HepG2 (cell line): ENCODE results near the gene CHST13. TPM values are rescaled to one million over a fixed set of nuclear protein-coding genes. Genes with fewer than 3 reads are reported as not detected.

Source experiments
- ATAD3A ChIP-seq: sonication (generic); formaldehyde crosslinking; IDR thresholded peaks from 2 replicates; pipeline ENCODE4 v1.4.0; 2020; ENCODE audit warnings: missing genetic modification reagents
- KMT2A ChIP-seq: sonication (generic); formaldehyde crosslinking; IDR thresholded peaks from 2 replicates; pipeline ENCODE4 v1.4.0; 2020; ENCODE audit warnings: missing genetic modification reagents
- RCOR2 ChIP-seq: IDR thresholded peaks from 2 replicates; pipeline ENCODE4 v1.6.1; 2016; ENCODE audit warnings: missing biosample characterization, missing genetic modification reagents
- REL ChIP-seq: sonication (generic); formaldehyde crosslinking; conservative IDR thresholded peaks from 2 replicates; pipeline ENCODE4 v1.8.0; 2022; ENCODE audit warnings: mild to moderate bottlenecking, missing genetic modification reagents, moderate library complexity
- SNRNP70 ChIP-seq: fragments of 200-400 bp; formaldehyde crosslinking; IDR thresholded peaks from 2 replicates; pipeline ENCODE4 v1.6.1; 2017; ENCODE audit warnings: mild to moderate bottlenecking, low read depth, low read length, moderate library complexity
- ZFY ChIP-seq: sonication (generic); formaldehyde crosslinking; IDR thresholded peaks from 2 replicates; pipeline ENCODE4 v1.4.0; 2020; ENCODE audit warnings: missing genetic modification reagents
- ZNF235 ChIP-seq: sonication (generic); formaldehyde crosslinking; IDR thresholded peaks from 2 replicates; pipeline ENCODE4 v1.8.1; 2023; ENCODE audit warnings: mild to moderate bottlenecking, missing genetic modification reagents, borderline replicate concordance
- ZNF598 ChIP-seq: sonication (generic); formaldehyde crosslinking; IDR thresholded peaks from 2 replicates; pipeline ENCODE4 v1.5.1; 2020; ENCODE audit warnings: mild to moderate bottlenecking, missing genetic modification reagents, borderline replicate concordance
- polyA plus RNA-seq, 8 experiments: library from polyadenylated mRNA; depleted of rRNA in 3 of 8; stranded (reverse) in 7 of 8; unstranded in 1 of 8; fragments of >200 nt; fragmentation: Illumina TruSeq in 4 of 8; extraction: Trizol in 4 of 8; gene quantifications; 2 replicates each; pipeline versions ENCODE4 v1.2.1 to v1.2.3, GENCODE V29; 2011 to 2016; ENCODE audit warnings: low read depth in 4 of 8, missing spikeins in 1 of 8, mixed read lengths in 1 of 8; ENCODE audit not compliant: insufficient read depth in 1 of 8
- total RNA-seq, 5 experiments: library from RNA; depleted of rRNA; stranded (reverse); fragments of >200 nt; fragmentation: Illumina TruSeq; extraction: Trizol; gene quantifications; 2 replicates each; pipeline ENCODE4 v1.2.3, GENCODE V29; 2016; ENCODE audit warnings: low read depth in 1 of 5
- TF ChIP-seq, protein P1 (sequence below): sonication (generic); formaldehyde crosslinking; IDR thresholded peaks from 2 replicates; pipeline ENCODE4 v1.8.0; 2022; ENCODE audit warnings: missing genetic modification reagents, low read depth, mild to moderate bottlenecking, borderline replicate concordance
- TF ChIP-seq, protein P2 (sequence below): sonication (generic); formaldehyde crosslinking; IDR thresholded peaks from 2 replicates; pipeline ENCODE4 v1.4.0; 2020; ENCODE audit warnings: mild to moderate bottlenecking, missing genetic modification reagents
- TF ChIP-seq, protein P3 (sequence below): sonication (generic); formaldehyde crosslinking; IDR thresholded peaks from 2 replicates; pipeline ENCODE4 v1.5.0; 2020; ENCODE audit warnings: missing genetic modification reagents
- TF ChIP-seq, protein P4 (sequence below): sonication (generic); formaldehyde crosslinking; IDR thresholded peaks from 2 replicates; pipeline ENCODE4 v1.4.0; 2020; ENCODE audit warnings: low read depth, mild to moderate bottlenecking, missing genetic modification reagents
- TF ChIP-seq, protein P5 (sequence below): IDR thresholded peaks from 2 replicates; pipeline ENCODE4 v1.6.1; 2018; ENCODE audit warnings: missing genetic modification reagents, mild to moderate bottlenecking, missing compliant biosample characterization
- TF ChIP-seq, protein P6 (sequence below): sonication (generic); formaldehyde crosslinking; IDR thresholded peaks from 2 replicates; pipeline ENCODE4 v1.8.1; 2023; ENCODE audit warnings: missing genetic modification reagents, mild to moderate bottlenecking, borderline replicate concordance
- TF ChIP-seq, protein P7 (sequence below): sonication (generic); formaldehyde crosslinking; IDR thresholded peaks from 2 replicates; pipeline ENCODE4 v1.8.1; 2023; ENCODE audit warnings: mild to moderate bottlenecking, moderate library complexity, missing genetic modification reagents

Gene CHST13
- total and polyA plus RNA-seq, 2 of the 13 experiments (the other 11 are each of a cell fraction or from before 2014, with no cell fraction given) = 32.0 to 43.1 TPM

GRCh38 chr3:126474498-126475412 is 49.2 kb upstream of the CHST13 start (continued):
- TF ChIP-seq, protein P1, sequence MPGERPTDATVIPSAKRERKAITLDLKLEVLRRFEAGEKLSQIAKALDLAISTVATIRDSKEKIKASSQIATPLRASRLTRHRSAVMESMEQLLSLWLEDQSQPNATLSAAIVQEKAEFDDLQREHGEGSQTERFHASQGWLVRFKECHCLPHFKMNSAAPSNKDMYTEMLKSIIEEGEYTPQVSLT = no peak
- TF ChIP-seq REL (no peak), SNRNP70 (no peak), KMT2A (CRISPR knock-in tag) (peak; percentile 80), ZNF598 (CRISPR knock-in tag) (peak; percentile 79), RCOR2 (CRISPR knock-in tag) (no peak), ZFY (CRISPR knock-in tag) (0 out of 2 replicates have a peak, but pooled peaks have one; percentile 2), ZNF235 (CRISPR knock-in tag) (0 out of 2 replicates have a peak, but pooled peaks have one; percentile 59), ATAD3A (CRISPR knock-in tag) (no peak)
- TF ChIP-seq, protein P2, sequence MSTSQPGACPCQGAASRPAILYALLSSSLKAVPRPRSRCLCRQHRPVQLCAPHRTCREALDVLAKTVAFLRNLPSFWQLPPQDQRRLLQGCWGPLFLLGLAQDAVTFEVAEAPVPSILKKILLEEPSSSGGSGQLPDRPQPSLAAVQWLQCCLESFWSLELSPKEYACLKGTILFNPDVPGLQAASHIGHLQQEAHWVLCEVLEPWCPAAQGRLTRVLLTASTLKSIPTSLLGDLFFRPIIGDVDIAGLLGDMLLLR (CRISPR knock-in tag) = 0 out of 2 replicates have a peak, but pooled peaks have one; percentile 48
- TF ChIP-seq, protein P3, sequence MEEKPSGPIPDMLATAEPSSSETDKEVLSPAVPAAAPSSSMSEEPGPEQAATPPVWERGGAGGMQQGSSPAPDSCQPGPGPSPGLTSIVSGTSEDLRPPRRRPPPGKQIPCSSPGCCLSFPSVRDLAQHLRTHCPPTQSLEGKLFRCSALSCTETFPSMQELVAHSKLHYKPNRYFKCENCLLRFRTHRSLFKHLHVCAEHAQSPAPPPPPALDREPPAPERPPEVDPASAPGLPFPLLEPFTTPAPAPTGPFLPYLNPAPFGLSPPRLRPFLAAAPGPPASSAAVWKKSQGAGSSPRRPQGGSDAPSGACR (CRISPR knock-in tag) = no peak; the same call in 1 of the 2 replicates
- TF ChIP-seq, protein P4, sequence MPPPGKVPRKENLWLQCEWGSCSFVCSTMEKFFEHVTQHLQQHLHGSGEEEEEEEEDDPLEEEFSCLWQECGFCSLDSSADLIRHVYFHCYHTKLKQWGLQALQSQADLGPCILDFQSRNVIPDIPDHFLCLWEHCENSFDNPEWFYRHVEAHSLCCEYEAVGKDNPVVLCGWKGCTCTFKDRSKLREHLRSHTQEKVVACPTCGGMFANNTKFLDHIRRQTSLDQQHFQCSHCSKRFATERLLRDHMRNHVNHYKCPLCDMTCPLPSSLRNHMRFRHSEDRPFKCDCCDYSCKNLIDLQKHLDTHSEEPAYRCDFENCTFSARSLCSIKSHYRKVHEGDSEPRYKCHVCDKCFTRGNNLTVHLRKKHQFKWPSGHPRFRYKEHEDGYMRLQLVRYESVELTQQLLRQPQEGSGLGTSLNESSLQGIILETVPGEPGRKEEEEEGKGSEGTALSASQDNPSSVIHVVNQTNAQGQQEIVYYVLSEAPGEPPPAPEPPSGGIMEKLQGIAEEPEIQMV (CRISPR knock-in tag) = no peak
- TF ChIP-seq, protein P5, sequence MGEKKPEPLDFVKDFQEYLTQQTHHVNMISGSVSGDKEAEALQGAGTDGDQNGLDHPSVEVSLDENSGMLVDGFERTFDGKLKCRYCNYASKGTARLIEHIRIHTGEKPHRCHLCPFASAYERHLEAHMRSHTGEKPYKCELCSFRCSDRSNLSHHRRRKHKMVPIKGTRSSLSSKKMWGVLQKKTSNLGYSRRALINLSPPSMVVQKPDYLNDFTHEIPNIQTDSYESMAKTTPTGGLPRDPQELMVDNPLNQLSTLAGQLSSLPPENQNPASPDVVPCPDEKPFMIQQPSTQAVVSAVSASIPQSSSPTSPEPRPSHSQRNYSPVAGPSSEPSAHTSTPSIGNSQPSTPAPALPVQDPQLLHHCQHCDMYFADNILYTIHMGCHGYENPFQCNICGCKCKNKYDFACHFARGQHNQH (CRISPR knock-in tag) = 0 out of 2 replicates have a peak, but pooled peaks have one; percentile 36
- TF ChIP-seq, protein P6, sequence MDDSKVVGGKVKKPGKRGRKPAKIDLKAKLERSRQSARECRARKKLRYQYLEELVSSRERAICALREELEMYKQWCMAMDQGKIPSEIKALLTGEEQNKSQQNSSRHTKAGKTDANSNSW (CRISPR knock-in tag) = no peak
- TF ChIP-seq, protein P7, sequence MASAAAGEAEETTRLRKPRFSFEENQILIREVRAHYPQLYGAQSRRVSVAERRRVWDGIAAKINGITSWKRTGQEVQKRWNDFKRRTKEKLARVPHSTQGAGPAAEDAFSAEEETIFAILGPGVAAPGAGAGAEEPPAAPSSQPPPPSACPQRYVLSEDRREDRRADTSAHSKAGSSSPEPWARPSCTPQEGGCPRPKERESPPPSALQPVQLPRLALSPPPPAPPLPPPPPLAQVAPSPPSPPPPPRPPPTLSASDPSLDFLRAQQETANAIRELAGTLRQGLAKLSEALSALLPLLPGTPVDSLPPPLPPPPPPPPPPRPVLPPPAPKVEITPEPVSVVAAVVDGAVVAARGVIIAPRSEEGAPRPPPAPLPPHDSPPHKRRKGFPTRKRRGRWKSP = 0 out of 2 replicates have a peak, but pooled peaks have one; percentile 42
